ENCODE data around the gene MAPK8IP1. TPM values are rescaled to one million over a fixed set of nuclear protein-coding genes. Genes with fewer than 3 reads are reported as not detected.

The MAPK8IP1 gene
- total and polyA plus RNA-seq, 2 donors from 2014 or later: 15.7 to 24.8 TPM

- Histone ChIP-seq H3K4me1 (ENCODE audit: control insufficient read depth in 2 of 3, insufficient read depth in 2 of 3, low read depth in 1 of 3, low read length in 3 of 3) (peaks cover 0 to 20% (median 3%) of the 10 kb centered on the region in 3 donors), H3K36me3 (ENCODE audit: control insufficient read depth in 2 of 3, insufficient read depth in 3 of 3, low read length in 3 of 3) (peaks cover 0 to 28% (median 16%) of the 10 kb centered on the region in 3 donors), H3K9ac (ENCODE audit: low read length in 3 of 3) (no peak overlapping the region), H3K27ac (ENCODE audit: low read depth in 2 of 2, low read length in 2 of 2) (no peak overlapping the region), H3K9me3 (ENCODE audit: control insufficient read depth in 2 of 3, insufficient read depth in 1 of 3, low read length in 3 of 3) (no peaks in the 10 kb centered on the region), H3K27me3 (ENCODE audit: control insufficient read depth, insufficient read depth, low read length) (no peaks in the 10 kb centered on the region), H3K4me3 (ENCODE audit: low read length in 3 of 3) (no peak overlapping the region)
- TF ChIP-seq CTCF (IDR thresholded peaks at IDR 0.05; ENCODE audit: borderline replicate concordance, extremely low read depth, insufficient read depth): no peak
- FAIRE-seq (no peak), DNase-seq (peak in 1 of 5 donors; percentile 58)
- intact Hi-C loops (cut with DNase I): no loop called here
Measured at GRCh38 chr11:45915446-45915845, 30.0 kb downstream of the MAPK8IP1 start.

GRCh38 chr11:45917286-45917622, 31.8 kb downstream of the MAPK8IP1 start:
- no peaks in the 10 kb centered on the region for H3K27me3 ChIP-seq (ENCODE audit: control insufficient read depth, insufficient read depth, low read length)
- peak overlapping the region; percentile 79 to 87 for H3K27ac ChIP-seq (ENCODE audit: low read depth in 2 of 2, low read length in 2 of 2)
- H3K9ac ChIP-seq (ENCODE audit: low read length in 3 of 3): peak overlapping the region; percentile 65 to 95 (median 78)
- DNase-seq: peak in 1 of 5 donors; percentile 83
- H3K4me3 ChIP-seq (ENCODE audit: low read length in 3 of 3): peak overlapping the region; percentile 79 to 98 (median 91)
- no peaks in the 10 kb centered on the region for H3K9me3 ChIP-seq (ENCODE audit: control insufficient read depth in 2 of 3, insufficient read depth in 1 of 3, low read length in 3 of 3)
- peaks cover 0 to 28% (median 10%) of the 10 kb centered on the region in 3 donors for H3K36me3 ChIP-seq (ENCODE audit: control insufficient read depth in 2 of 3, insufficient read depth in 3 of 3, low read length in 3 of 3)
- intact Hi-C loops (cut with DNase I): no loop called here
- H3K4me1 ChIP-seq (ENCODE audit: control insufficient read depth in 2 of 3, insufficient read depth in 2 of 3, low read depth in 1 of 3, low read length in 3 of 3): peaks cover 0 to 28% (median 3%) of the 10 kb centered on the region in 3 donors
- TF ChIP-seq CTCF (IDR thresholded peaks at IDR 0.05; ENCODE audit: borderline replicate concordance, extremely low read depth, insufficient read depth): no peak
- FAIRE-seq: no peak

GRCh38 chr11:45917623-45918330, 32.3 kb downstream of the MAPK8IP1 start, which contains the start of gene PEX16:
TSS of gene PEX16 (minus strand) at chr11:45917877. CDS start at chr11:45917811, 66 bp downstream.
- Histone ChIP-seq H3K4me3 (ENCODE audit: low read length in 3 of 3) (peak within 1 kb of the TSS; percentile 79 to 98 (median 91)), H3K27ac (ENCODE audit: low read depth in 2 of 2, low read length in 2 of 2) (peak within 1 kb of the TSS; percentile 79 to 87), H3K4me1 (ENCODE audit: control insufficient read depth in 2 of 3, insufficient read depth in 2 of 3, low read depth in 1 of 3, low read length in 3 of 3) (peaks cover 0 to 28% (median 3%) of the 10 kb centered on the region in 3 donors), H3K27me3 (ENCODE audit: control insufficient read depth, insufficient read depth, low read length) (no peaks in the 10 kb centered on the region), H3K9me3 (ENCODE audit: control insufficient read depth in 2 of 3, insufficient read depth in 1 of 3, low read length in 3 of 3) (no peaks in the 10 kb centered on the region), H3K36me3 (ENCODE audit: control insufficient read depth in 2 of 3, insufficient read depth in 3 of 3, low read length in 3 of 3) (peaks cover 0 to 28% (median 10%) of the 10 kb centered on the region in 3 donors), H3K9ac (ENCODE audit: low read length in 3 of 3) (peak within 1 kb of the TSS; percentile 78 to 95 (median 85))
- TF ChIP-seq CTCF (IDR thresholded peaks at IDR 0.05; ENCODE audit: borderline replicate concordance, extremely low read depth, insufficient read depth): no peak
- DNase-seq: peak; percentile 97 to 99 (median 99)
- peak; percentile 61 for FAIRE-seq
- intact Hi-C loops (cut with DNase I): no loop called here

Measured in kidney (tissue), 14 donors.